NT2/D1 (cell line): Measurements from ENCODE around the gene ARMS2.

Source experiments
- DNase-seq: peaks from one replicate; pipeline ENCODE4 v3.0.0-alpha.2; 2011; ENCODE audit warnings: low read depth, low spot score
- H3K27me3 ChIP-seq: 2 replicates; pipeline ENCODE4 v1.6.0; 2011; ENCODE audit warnings: mild to moderate bottlenecking; ENCODE audit not compliant: insufficient read length, insufficient read depth
- H3K36me3 ChIP-seq: 2 replicates; pipeline ENCODE4 v1.6.1; 2011; ENCODE audit warnings: mild to moderate bottlenecking, low read length, mixed read lengths; ENCODE audit not compliant: insufficient read depth, insufficient read length
- H3K4me1 ChIP-seq: 2 replicates; pipeline ENCODE4 v1.5.1; 2011; ENCODE audit not compliant: insufficient read depth, insufficient read length
- H3K4me3 ChIP-seq: 2 replicates; pipeline ENCODE4 v1.5.1; 2011; ENCODE audit warnings: low read depth; ENCODE audit not compliant: insufficient read length
- H3K9ac ChIP-seq: 2 replicates; pipeline ENCODE4 v1.6.0; 2011; ENCODE audit warnings: low read depth; ENCODE audit not compliant: insufficient read length
- H3K9me3 ChIP-seq: 2 replicates; pipeline ENCODE4 v1.5.1; 2011; ENCODE audit warnings: mild to moderate bottlenecking, low read length; ENCODE audit not compliant: insufficient read depth
- SUZ12 ChIP-seq: IDR thresholded peaks from 2 replicates; pipeline ENCODE4 v1.6.1; 2011; ENCODE audit not compliant: insufficient read length, insufficient read depth; ENCODE audit errors: extremely low read depth
- YY1 ChIP-seq: IDR thresholded peaks from 2 replicates; pipeline ENCODE4 v1.6.1; 2011; ENCODE audit not compliant: insufficient read length, insufficient read depth
- ZNF274 ChIP-seq: IDR thresholded peaks from 2 replicates; pipeline ENCODE4 v1.6.1; 2011; ENCODE audit warnings: mild to moderate bottlenecking, low read depth, low read length

Gene ARMS2

GRCh38 chr10:122497241-122497640, 42.8 kb downstream of the ARMS2 start:
- Histone ChIP-seq H3K36me3 (no peaks in the 10 kb centered on the region), H3K9me3 (no peaks in the 10 kb centered on the region), H3K9ac (no peak overlapping the region), H3K4me1 (peaks cover 5% of the 10 kb centered on the region), H3K27me3 (no peaks in the 10 kb centered on the region), H3K4me3 (no peak overlapping the region)
- no peak for TF ChIP-seq ZNF274
- TF ChIP-seq SUZ12, result no peak
- no peak for TF ChIP-seq YY1
- no peak for DNase-seq

- H3K27me3 ChIP-seq, result no peaks in the 10 kb centered on the region
- H3K9me3 ChIP-seq, result no peaks in the 10 kb centered on the region
- no peaks in the 10 kb centered on the region for H3K36me3 ChIP-seq
- no peak overlapping the region for H3K4me3 ChIP-seq
- H3K4me1 ChIP-seq, result peaks cover 5% of the 10 kb centered on the region
- DNase-seq, result no peak
- TF ChIP-seq ZNF274 (no peak), YY1 (no peak), SUZ12 (no peak)
- H3K9ac ChIP-seq, result no peak overlapping the region
Observed at GRCh38 chr10:122498521-122498920, 44.1 kb downstream of the ARMS2 start.

- DNase-seq, result no peak
- Histone ChIP-seq H3K36me3 (no peaks in the 10 kb centered on the region), H3K27me3 (no peaks in the 10 kb centered on the region), H3K9ac (no peak overlapping the region), H3K4me1 (peaks cover 5% of the 10 kb centered on the region), H3K9me3 (no peaks in the 10 kb centered on the region), H3K4me3 (no peak overlapping the region)
- TF ChIP-seq YY1, result no peak
- no peak for TF ChIP-seq ZNF274
- TF ChIP-seq SUZ12, result no peak
Observed at GRCh38 chr10:122499012-122499411, 44.6 kb downstream of the ARMS2 start.

- Histone ChIP-seq H3K4me1 (peaks cover 3% of the 10 kb centered on the region), H3K9ac (no peak overlapping the region), H3K27me3 (no peaks in the 10 kb centered on the region), H3K36me3 (no peaks in the 10 kb centered on the region), H3K4me3 (no peak overlapping the region), H3K9me3 (no peaks in the 10 kb centered on the region)
- TF ChIP-seq YY1, result no peak
- TF ChIP-seq ZNF274, result no peak
- DNase-seq, result no peak
Observed at GRCh38 chr10:122499491-122499941, 45.1 kb downstream of the ARMS2 start.

GRCh38 chr10:122500194-122500593, 45.7 kb downstream of the ARMS2 start:
- DNase-seq, result no peak
- TF ChIP-seq ZNF274 (no peak), SUZ12 (no peak), YY1 (no peak)
- Histone ChIP-seq H3K27me3 (no peaks in the 10 kb centered on the region), H3K9me3 (no peaks in the 10 kb centered on the region), H3K36me3 (no peaks in the 10 kb centered on the region), H3K9ac (no peak overlapping the region), H3K4me1 (peaks cover 3% of the 10 kb centered on the region), H3K4me3 (no peak overlapping the region)

- H3K36me3 ChIP-seq, result no peaks in the 10 kb centered on the region
- H3K9ac ChIP-seq, result no peak overlapping the region
- H3K9me3 ChIP-seq, result no peaks in the 10 kb centered on the region
- H3K27me3 ChIP-seq, result no peaks in the 10 kb centered on the region
- peaks cover 1% of the 10 kb centered on the region for H3K4me1 ChIP-seq
- TF ChIP-seq SUZ12 (no peak), ZNF274 (no peak), YY1 (no peak)
- H3K4me3 ChIP-seq, result no peak overlapping the region
- no peak for DNase-seq
Observed at GRCh38 chr10:122500726-122501125, 46.3 kb downstream of the ARMS2 start.

GRCh38 chr10:122503012-122503411, 48.6 kb downstream of the ARMS2 start:
- DNase-seq, result no peak
- Histone ChIP-seq H3K9me3 (no peaks in the 10 kb centered on the region), H3K4me1 (no peaks in the 10 kb centered on the region), H3K4me3 (no peak overlapping the region), H3K9ac (no peak overlapping the region), H3K36me3 (no peaks in the 10 kb centered on the region), H3K27me3 (no peaks in the 10 kb centered on the region)
- TF ChIP-seq YY1 (no peak), SUZ12 (no peak), ZNF274 (no peak)

GRCh38 chr10:122503886-122504609, 49.6 kb downstream of the ARMS2 start:
- Histone ChIP-seq H3K36me3 (no peaks in the 10 kb centered on the region), H3K4me3 (no peak overlapping the region), H3K4me1 (no peaks in the 10 kb centered on the region), H3K9me3 (no peaks in the 10 kb centered on the region), H3K27me3 (no peaks in the 10 kb centered on the region), H3K9ac (no peak overlapping the region)
- TF ChIP-seq SUZ12 (no peak), ZNF274 (no peak), YY1 (no peak)
- no peak for DNase-seq
